NOMO-1 treated with dmso at 0.1 percent for 144 hours (cell line): ENCODE data around the gene INPP5E.

Experiments used
- DNase-seq: peaks from one replicate; lab custom pipeline; 2025; ENCODE audit not compliant: unreplicated experiment; lab: John Stamatoyannopoulos, UW

The INPP5E gene

DNA sequence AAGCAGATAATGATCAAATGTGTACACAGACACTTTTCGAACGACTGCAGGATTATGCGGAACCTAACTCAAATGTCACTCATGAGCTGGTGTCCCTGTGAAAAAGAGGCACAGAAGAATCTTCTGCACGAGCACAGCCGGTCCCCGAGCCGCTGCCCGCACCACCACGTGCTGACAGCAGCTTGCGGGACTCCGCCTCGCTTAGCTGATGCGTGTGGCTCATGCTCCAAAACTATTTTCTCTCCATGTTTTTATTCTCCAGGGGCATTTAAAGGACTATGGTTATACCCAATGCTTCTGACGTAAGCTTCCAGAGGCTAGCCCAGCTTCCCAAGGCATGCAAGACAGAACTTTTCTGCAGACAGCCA, 33.7 kb upstream of the INPP5E start:
- no peak for DNase-seq

DNA sequence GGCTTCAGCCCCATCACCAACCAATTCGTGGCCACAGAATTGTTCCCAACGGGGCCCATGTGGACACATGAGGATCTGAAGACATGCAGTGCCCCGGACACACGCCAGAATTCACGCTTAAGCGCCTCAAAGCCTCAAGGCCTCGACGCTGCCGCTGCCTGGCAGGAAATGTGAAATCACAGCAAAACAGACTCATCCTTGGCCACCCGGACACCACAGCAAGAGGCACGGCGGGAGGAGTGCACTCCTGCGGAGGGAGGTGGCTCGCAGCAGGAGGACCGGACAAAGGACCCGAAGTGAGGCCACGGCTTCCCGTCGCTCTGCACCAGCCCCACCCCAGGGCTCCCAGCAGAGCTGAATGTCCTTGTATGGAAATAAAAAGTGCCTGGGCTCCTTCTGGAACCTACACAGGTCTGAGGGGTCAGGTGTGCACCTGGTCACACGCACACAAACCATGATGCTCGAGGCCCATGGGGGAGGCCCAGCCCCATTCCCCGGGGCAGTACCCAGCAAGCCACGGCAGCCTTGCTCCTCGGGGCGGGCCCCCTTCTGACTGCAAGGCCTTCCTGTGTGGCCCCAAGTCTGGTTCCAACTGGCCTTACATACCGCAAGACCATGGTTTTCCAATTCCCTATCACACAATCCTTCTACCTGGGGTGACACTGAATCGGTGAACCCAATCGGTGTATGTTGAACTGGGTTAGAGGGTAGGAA, 33.2 kb upstream of the INPP5E start:
- no peak for DNase-seq

DNA sequence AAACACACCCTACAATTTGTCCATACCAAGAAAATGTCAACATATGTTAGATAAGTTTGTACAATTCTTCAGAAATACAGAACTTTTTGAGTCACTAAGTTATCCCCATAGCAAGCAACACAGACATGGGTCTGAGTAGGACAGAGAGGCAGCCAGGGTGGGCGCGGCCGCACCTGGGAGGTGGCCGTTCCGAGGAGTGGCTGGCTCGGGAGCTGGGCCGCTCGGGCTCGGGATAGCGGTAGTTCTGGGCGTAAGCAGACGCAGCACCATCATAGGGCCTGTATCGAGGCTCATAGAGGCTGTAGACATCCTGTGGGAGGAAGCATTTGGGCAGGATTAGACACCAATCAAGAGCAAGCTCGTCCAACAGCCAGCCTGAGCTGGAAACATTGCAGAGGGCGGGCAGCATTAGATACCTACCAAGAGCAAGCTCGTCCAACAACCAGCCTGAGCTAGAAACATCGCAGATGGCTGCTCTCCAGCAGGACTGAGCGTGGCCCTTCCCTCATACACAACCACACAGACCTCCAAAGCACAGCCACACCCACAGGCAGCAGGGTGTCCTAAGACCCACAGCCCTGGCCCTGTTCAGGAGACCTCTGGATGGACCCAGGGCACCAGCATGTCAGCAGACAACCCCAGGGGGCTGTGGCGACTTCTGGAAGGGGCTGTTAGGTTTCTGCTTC, 32.3 kb upstream of the INPP5E start:
- DNase-seq: no peak

DNA sequence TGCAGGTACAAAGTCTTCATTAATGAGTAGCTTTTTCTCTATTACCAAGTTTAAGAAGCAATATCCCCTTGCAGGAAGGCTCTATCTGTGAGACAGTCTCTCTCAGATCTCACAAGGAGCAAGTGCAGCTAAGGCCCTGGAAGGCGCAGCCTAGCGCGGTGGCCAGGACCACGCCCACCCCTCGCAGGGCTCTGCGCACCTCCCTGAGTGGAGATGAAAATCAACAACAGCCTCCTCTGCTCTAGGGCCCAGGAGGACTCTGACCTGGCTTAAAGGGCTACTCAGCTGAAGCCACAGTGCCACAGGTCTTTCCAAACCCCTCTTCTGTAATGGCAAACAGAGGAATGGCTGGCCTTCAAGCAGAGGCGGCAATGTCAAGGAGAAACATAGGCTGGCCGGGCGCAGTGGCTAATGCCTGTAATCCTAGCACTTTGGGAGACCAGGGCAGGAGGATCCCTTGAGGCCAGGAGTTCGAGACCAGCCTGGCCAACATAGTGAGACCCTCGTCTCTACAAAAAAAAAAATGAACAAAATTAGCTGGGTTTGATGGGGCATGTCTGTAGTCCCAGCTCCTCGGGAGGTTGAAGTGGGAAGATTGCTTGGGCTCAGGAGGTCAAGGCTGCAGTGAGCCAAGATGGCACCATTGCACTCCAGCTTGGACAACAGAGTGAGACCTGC, 31.3 kb upstream of the INPP5E start:
- DNase-seq: no peak

DNA sequence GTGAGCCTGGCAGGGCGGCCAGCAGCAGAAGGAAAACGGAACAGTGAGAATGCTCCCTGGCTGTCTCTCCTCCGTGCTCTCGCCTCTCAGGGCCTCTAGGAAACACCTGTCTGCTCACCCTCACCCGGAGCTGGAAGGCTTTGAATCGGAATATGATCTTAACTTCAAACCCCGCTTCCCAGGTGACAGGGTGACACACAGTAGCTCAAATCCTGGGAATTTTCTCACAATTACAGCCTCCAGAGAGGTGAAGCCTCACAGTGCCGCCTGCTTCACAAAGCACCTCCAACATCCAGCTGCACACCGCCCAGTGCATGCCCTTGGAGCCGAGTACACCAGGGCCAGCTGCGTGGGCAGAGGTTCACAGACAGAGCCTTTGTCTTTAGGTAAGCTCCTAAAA, 30.7 kb upstream of the INPP5E start:
- no peak for DNase-seq

DNA sequence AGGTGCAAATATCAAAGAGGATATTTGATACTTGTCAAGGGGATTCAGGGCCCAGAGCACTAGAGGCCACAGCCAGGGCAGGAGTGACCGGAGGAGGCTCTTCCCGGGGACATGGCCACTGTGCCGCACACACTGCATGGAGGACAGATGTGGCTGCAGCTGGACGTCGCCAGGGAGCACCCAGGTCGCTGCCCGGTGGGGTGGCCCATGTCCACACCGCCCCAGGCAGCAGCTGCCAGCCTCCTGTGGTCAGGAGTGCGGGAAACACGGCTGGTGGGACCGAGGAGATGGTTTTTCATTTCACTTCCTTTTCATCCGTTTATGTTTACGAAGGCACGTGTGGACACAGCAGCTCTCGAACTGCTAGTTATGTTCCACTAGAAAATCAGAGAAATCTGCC, 28.1 kb upstream of the INPP5E start:
- DNase-seq: no peak

DNA sequence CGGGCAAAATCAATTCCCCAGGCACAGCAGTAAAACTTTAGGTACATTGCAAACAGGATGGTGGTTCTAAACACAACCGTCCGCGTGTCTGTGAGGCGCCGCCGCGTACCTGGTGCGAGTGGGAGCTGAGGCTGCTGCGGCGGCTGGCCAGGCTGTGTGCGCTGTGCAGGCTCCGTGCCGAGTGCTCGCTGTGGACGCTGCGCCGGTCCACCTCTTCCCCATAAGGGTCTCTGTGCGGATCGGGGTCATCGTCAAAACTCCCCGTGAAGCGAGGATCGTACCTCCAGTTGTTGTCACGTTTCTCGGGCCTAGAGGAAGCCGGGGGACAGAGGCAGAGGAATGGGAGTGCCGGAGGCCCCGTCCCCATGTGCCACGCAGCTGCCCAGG, 26.5 kb upstream of the INPP5E start:
- no peak for DNase-seq

DNA sequence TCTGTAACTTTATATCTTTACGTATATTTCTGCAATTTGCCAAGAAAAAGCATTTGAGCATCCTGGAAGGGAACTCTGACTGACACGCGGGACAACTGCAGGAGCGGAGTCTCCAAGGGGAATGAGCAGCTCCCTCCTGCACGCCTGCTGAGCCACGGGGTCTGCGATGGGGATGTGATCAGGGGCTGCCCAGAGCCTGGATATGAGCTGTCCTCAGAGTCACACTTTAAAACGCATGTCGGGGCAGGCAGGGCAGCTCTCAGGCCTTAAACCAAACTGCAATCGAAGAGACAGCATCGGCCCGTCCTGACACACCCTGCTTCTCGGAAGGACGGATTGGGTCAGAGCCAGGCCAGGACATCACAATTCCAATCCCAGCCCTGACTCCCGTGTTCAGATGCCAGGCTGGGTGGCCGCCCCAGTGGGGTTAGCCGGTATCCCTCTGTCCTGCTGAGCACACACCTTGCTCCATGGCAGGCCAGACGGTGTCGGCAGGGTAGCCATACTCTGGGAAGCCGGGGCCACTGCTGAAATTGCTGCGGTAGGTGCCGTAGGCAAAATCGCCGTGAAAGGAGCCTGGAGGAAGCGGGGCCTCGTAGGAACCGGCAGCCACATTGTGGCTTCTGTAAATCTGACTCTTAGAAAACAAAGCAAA, 26.0 kb upstream of the INPP5E start:
- no peak for DNase-seq

DNA sequence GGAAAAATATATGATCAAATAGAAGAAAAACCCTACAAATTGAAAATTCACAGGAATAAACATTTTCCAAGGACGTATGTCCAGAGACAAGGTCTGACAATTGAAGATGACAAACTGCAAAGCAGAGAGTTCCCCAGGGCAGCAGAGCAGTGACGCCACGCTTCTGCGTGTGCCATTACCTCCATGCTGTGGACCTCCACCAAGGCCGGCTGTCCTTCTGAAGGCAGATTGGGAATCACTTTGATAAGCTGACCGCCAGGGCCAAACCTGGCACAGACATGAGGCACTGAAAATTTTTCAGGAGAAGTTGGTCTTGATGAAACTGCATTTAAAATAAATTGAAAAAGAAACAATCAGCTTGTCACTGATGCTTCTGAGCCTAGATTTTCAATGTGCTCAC, 24.6 kb upstream of the INPP5E start:
- no peak for DNase-seq

DNA sequence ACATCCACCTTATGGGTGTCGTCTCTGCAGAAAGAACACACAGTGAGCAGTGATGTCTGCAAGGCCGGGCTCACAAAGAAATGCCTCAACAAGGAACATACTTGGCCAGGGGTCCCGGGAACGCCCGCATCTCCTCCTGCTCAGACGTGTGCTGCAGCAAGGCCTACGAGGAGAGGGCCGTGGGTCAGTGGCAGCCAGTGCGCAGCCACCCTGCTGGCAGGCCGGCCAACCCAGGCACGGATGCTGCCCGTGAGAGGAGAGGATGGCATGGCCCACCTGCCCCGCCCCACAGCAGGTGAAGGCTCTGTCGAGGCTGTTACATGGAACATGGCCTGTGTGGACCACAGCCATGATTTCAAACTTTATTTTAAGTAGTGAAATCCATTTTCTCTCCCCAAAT, 23.9 kb upstream of the INPP5E start:
- no peak for DNase-seq

DNA sequence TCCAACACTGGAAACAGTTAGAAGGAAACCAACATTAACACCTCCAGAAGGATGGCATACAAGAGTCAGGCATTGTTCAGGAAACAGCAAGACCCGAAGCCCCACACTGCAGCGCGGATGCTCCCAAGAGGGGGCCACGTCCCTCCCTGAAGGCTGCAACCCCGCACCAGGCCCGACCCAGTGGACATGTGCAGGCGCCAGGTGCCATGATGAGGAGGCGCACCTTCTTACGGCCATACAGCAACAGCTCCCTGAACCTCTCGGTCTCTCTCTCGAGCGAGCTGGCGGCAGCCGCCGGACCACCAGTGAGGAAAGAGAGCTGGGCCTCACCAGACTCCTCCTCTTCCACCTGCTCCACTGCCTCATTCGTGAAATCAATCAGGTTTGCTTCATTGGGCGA, 23.0 kb upstream of the INPP5E start:
- DNase-seq: no peak

DNA sequence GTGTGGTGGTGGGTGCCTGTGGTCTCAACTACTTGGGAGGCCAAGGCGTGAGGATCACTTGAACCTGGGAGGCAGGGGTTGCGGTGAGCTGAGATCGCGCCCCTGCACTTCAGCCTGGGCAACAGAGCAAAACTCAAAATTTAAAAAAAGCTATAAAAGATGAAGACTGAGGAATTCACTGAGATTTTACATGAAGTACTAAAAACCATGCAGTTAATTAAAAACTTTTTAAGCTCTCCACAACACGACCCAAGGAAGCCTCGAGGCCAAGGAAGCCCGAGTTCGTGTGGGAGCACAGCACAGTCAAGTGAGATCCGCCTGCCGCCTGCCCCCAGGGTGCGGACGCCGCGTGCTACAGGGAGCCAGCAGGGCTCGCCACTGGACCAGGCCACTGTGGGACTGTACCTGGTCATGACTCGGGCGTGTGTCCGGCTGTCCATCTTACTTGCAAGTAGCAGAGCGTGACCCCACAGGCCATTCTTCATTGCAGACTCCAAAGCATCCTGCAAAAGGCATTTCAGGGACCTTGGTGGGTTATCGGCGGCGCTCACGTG, 21.2 kb upstream of the INPP5E start:
- DNase-seq: no peak

DNA sequence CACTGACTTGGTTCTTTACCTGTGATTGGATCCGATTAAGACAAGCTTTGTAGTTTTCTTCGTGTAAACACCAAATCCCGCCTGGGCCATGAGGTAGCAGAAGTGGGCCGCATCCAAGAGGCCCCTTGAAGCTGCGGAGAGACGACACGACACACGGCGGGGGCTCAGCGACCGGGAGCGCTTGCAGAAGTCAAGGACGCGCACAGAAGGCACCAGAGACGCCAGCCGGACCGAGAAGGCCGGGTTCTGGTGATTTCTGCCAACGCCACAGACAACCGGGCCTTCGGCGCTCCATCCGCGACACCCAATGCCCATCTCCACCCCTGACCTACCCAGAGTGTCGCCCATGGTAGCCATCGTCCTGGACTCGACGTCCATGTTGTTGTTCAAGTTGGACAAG, 19.8 kb upstream of the INPP5E start:
- DNase-seq: no peak

DNA sequence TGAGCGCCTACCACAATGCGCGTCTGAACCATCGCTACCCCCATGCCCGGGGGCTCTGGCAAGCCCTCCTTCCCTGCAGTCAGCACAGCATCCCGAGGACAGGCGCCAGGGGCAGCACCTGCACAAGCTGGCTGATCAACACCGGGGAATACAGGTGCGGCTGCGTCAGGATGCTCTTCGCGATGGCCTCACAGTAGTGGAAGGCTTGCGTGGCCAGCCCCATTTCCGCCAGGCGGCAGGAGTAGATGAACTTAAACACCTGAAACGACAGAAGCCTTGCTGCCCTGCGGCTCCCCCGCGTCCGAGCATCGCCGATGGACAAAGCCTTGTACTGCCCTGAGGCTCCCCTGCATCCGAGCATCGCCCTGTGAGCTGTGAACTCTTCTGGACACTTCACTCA, 17.7 kb upstream of the INPP5E start:
- no peak for DNase-seq

DNA sequence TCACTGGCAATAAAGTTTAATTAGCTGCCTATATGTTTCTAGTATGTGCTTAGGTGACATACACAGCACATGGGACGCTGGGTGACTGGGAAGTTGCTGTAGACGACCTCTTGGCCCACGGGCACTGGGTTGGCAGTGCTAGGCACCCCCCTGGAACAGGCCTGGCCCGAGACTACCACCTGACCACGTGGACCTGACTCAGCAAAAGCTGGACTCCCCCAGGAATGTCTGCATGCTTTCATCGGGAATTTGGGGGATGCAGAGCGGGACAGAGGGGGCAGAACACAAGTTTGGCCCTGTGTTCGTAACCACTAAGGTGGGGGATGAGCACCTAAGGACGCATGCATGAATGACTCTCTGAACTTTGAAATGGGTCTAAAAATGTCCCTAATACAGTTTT, 16.6 kb upstream of the INPP5E start:
- DNase-seq: no peak

DNA sequence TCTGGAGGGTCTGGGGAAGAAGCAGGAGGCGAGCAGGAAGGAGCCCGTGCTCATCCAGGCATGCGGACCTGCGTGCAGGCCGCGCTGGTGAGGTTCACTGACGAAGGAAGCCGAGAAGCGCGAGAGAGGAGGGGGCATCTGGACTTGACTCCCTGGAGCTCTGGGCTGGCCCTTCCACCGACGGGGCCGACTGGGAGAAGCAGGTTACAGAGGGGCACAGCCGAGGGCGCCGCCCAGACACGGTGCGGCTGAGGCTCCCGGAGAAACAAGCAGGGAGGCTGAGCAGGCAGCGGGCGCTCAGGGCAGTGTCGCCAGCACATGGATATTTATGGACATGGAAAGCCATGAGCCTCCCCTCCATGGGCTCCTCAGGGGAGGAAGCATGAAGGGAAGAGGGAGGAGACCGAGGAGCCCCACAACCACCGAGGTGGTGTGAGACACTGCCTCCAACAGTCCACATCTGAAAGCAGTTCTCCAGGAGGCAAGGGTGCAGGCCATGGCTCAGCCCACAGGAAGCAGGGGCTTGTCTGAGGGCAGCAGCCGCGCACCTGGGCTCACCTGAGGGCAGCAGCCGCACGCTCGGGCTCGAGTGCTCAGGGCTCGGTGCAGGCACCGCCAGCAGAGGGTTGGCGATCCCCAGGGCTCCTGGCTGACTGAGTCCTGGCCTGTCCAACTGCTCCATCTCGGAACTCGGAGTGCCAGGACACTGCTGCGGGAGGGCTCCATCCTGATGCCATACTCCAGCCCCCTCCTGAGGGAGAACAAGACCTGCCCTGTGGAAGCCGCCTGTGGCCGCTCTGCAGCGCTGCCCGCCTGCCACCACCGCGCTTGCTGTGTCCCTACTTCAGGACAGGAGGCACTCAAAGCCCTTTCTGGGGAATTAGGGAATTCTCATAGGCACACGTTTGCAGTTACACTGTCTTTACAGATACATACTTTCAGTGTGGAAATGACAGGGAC, 15.7 kb upstream of the INPP5E start:
- no peak for DNase-seq

DNA sequence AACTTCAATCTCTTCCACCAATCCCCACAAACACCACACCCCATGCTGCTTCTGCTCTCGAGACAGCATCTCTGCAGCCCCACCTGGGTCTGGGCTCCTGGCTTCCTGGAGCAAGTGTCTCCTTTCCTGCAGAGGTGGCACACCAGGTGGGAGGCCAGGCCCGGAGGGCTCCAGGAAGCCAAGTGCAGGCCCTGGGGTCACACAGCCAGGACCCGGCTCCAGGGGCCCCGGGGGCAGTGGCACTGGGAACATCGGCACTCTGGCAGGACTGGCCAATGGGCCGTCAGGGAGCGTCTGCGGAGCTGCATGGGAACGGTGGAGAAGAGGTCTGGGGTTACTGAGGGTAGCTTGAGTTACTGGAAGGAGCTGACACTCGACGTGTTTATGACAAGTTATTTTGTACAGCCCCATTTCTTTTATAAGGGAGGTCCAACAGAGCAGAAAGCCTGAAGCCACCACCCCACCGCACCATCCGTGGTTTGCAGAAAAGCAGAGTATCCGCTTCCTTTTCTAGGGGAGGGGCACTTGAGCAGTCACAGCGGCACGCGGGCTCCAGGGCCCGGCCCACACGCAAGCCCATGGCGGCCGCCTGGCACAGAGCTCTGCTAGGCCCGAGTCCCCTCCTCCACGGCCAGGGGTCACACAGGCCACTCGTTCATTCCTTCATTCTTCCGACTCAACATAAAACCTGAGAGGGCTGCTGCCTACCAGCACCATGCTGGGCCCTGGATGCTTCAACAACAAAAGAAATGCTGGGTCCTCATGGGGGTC, 14.6 kb upstream of the INPP5E start:
- DNase-seq: no peak

DNA sequence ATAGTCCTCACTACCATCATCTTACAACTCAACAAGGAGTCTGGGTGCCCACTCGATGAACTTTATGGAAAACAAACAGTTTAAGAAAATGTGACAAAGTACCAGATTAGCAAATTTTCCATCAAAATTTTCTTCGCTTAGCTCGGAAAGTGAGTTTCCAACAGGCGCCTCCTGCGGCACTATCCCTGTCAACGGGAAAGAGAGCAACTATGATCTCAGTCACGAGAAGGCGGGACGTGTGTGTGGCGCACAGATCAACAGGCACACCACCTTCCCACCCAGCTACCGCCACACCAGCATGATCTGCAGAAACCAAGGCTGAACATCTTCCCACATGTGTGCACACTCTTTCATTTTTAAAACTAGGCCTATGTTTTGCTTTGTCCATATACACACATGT, 13.7 kb upstream of the INPP5E start:
- DNase-seq: no peak

DNA sequence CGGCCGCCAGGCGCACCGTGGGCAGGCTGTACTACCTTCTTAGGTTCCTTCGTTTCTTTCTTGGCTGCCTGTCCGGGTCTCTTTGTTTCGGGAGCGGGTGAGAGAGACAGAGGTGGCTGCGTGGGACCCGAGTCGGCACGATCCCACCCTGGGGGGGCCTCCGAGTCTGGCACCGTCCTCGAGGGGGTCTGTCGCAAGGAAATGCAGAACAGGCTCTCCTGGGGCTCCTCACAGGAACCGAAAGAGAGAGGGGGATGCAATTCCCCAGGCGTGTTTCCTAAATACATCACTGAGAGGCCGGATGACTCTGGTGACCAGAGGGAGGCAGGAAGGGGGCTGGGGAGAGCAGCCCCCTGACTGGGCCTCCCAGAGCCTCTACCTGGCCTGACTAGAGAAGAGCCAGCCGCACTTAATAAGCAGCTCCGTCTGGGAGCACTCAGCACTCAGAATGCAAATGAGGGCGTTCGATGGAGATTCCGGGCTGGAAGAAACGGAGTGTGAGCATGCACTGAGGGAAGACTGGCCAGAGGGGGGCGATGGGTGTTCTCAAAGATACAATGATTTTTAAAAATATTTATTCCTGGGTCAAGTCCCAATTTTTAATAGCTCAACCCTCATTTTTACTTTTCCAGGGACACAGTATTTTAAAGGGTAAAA, 11.7 kb upstream of the INPP5E start:
- DNase-seq: no peak
